Rectal smooth muscle tissue (tissue), 1 donor: ENCODE data around the gene MTG1.

Experiments
- H3K27ac ChIP-seq: one replicate; pipeline ENCODE4 v1.7.0; 2013; ENCODE audit warnings: low read depth, low read length, inconsistent platforms
- H3K27me3 ChIP-seq: one replicate; pipeline ENCODE4 v1.7.0; 2013; ENCODE audit warnings: low read length; ENCODE audit not compliant: control insufficient read depth, insufficient read depth
- H3K36me3 ChIP-seq: one replicate; pipeline ENCODE4 v1.7.0; 2013; ENCODE audit warnings: low read length; ENCODE audit not compliant: control insufficient read depth, insufficient read depth
- H3K4me1 ChIP-seq: one replicate; pipeline ENCODE4 v1.7.0; 2013; ENCODE audit warnings: low read length; ENCODE audit not compliant: control insufficient read depth, insufficient read depth
- H3K4me3 ChIP-seq: one replicate; pipeline ENCODE4 v1.7.0; 2013; ENCODE audit warnings: low read length
- H3K9ac ChIP-seq: one replicate; pipeline ENCODE4 v1.7.0; 2013; ENCODE audit warnings: low read length

Gene MTG1

GRCh38 chr10:133394064-133394663 lies at the start of gene MTG1:
Gene MTG1 (plus strand): TSS chr10:133394157. CDS start chr10:133394221, 64 bp downstream.
- Histone ChIP-seq H3K27me3 (no peaks in the 10 kb centered on the region), H3K36me3 (peaks cover 8% of the 10 kb centered on the region), H3K9ac (peak within 1 kb of the TSS; percentile 51)

GRCh38 chr10:133344236-133344635 lies 49.7 kb upstream of the MTG1 start:
- peaks cover 12% of the 10 kb centered on the region for H3K27me3 ChIP-seq
- H3K36me3 ChIP-seq = no peaks in the 10 kb centered on the region
- H3K27ac ChIP-seq = no peak overlapping the region
- no peak overlapping the region for H3K4me3 ChIP-seq
- H3K4me1 ChIP-seq = no peaks in the 10 kb centered on the region
- H3K9ac ChIP-seq = no peak overlapping the region

More at GRCh38 chr10:133394064-133394663, at the start of gene MTG1:
- Histone ChIP-seq H3K4me1 (peaks cover 2% of the 10 kb centered on the region), H3K4me3 (peak within 1 kb of the TSS; percentile 86), H3K27ac (peak within 1 kb of the TSS; percentile 11)

GRCh38 chr10:133346413-133346812 lies 47.5 kb upstream of the MTG1 start:
- Histone ChIP-seq H3K4me3 (no peak overlapping the region), H3K27me3 (peaks cover 6% of the 10 kb centered on the region), H3K27ac (no peak overlapping the region), H3K9ac (no peak overlapping the region), H3K36me3 (no peaks in the 10 kb centered on the region), H3K4me1 (no peaks in the 10 kb centered on the region)

GRCh38 chr10:133347710-133348517 lies 46.0 kb upstream of the MTG1 start:
- Histone ChIP-seq H3K27ac (no peak overlapping the region), H3K4me3 (no peak overlapping the region), H3K27me3 (peaks cover 6% of the 10 kb centered on the region), H3K36me3 (no peaks in the 10 kb centered on the region), H3K9ac (no peak overlapping the region), H3K4me1 (no peaks in the 10 kb centered on the region)

- no peak overlapping the region for H3K4me3 ChIP-seq
- no peak overlapping the region for H3K9ac ChIP-seq
- no peaks in the 10 kb centered on the region for H3K4me1 ChIP-seq
- no peak overlapping the region for H3K27ac ChIP-seq
- no peaks in the 10 kb centered on the region for H3K36me3 ChIP-seq
- H3K27me3 ChIP-seq = peaks cover 6% of the 10 kb centered on the region
Measured at GRCh38 chr10:133349160-133349568, 44.8 kb upstream of the MTG1 start.

- peaks cover 1% of the 10 kb centered on the region for H3K27me3 ChIP-seq
- no peaks in the 10 kb centered on the region for H3K36me3 ChIP-seq
- H3K4me3 ChIP-seq = no peak overlapping the region
- H3K4me1 ChIP-seq = no peaks in the 10 kb centered on the region
- no peak overlapping the region for H3K27ac ChIP-seq
- H3K9ac ChIP-seq = no peak overlapping the region
Measured at GRCh38 chr10:133349577-133350011, 44.4 kb upstream of the MTG1 start.

GRCh38 chr10:133350283-133350949 lies 43.5 kb upstream of the MTG1 start:
- H3K9ac ChIP-seq = no peak overlapping the region
- no peak overlapping the region for H3K4me3 ChIP-seq
- H3K36me3 ChIP-seq = peaks cover under 1% of the 10 kb centered on the region
- H3K27me3 ChIP-seq = no peaks in the 10 kb centered on the region
- no peak overlapping the region for H3K27ac ChIP-seq
- no peaks in the 10 kb centered on the region for H3K4me1 ChIP-seq

GRCh38 chr10:133350950-133351329 lies 43.0 kb upstream of the MTG1 start:
- H3K9ac ChIP-seq = no peak overlapping the region
- no peaks in the 10 kb centered on the region for H3K27me3 ChIP-seq
- no peaks in the 10 kb centered on the region for H3K4me1 ChIP-seq
- no peak overlapping the region for H3K4me3 ChIP-seq
- H3K27ac ChIP-seq = no peak overlapping the region
- peaks cover 2% of the 10 kb centered on the region for H3K36me3 ChIP-seq

- H3K9ac ChIP-seq = no peak overlapping the region
- H3K27me3 ChIP-seq = no peaks in the 10 kb centered on the region
- H3K4me3 ChIP-seq = no peak overlapping the region
- no peak overlapping the region for H3K27ac ChIP-seq
- peaks cover 2% of the 10 kb centered on the region for H3K36me3 ChIP-seq
- H3K4me1 ChIP-seq = no peaks in the 10 kb centered on the region
Measured at GRCh38 chr10:133351408-133352318, 42.3 kb upstream of the MTG1 start.

GRCh38 chr10:133353202-133353959 lies 40.6 kb upstream of the MTG1 start:
- Histone ChIP-seq H3K36me3 (peaks cover 2% of the 10 kb centered on the region), H3K27me3 (no peaks in the 10 kb centered on the region), H3K4me3 (no peak overlapping the region), H3K9ac (no peak overlapping the region), H3K27ac (no peak overlapping the region), H3K4me1 (no peaks in the 10 kb centered on the region)

GRCh38 chr10:133353988-133354605 lies 39.9 kb upstream of the MTG1 start:
- Histone ChIP-seq H3K36me3 (peaks cover 2% of the 10 kb centered on the region), H3K4me1 (no peaks in the 10 kb centered on the region), H3K9ac (no peak overlapping the region), H3K27ac (no peak overlapping the region), H3K27me3 (no peaks in the 10 kb centered on the region), H3K4me3 (no peak overlapping the region)
